Heart right ventricle (tissue), 16 donors: ENCODE measurements around the gene EME2. TPM values are rescaled to one million over a fixed set of nuclear protein-coding genes. Genes with fewer than 3 reads are reported as not detected.
A peak's percentile ranks its signal among the peaks of the same experiment; 100 is the strongest.
"Not testable (repeated sequence)": the region's sequence is repeated elsewhere in the genome, so short reads cannot be mapped to it uniquely, and the experiment has no call there.

ENCODE experiments used
- ATAC-seq, 8 donors: fragments of 200-7000 bp; cut with Tn5 transposase; one replicate each; pipeline ENCODE4 v1.9.1; 2020; ENCODE audit warnings: mild to moderate bottlenecking in 8 of 8, moderate library complexity in 8 of 8, moderate number of reproducible peaks in 1 of 8
- DNase-seq, 2 donors: peaks; one replicate each; pipeline ENCODE4 v3.0.0-alpha.2; 2020
- H3K27ac ChIP-seq, 10 donors: fragments of 200-600 bp; sonication (generic) in 2 of 10; one replicate each; pipeline versions ENCODE4 v1.5.0 to v1.8.0; 2020 to 2022; ENCODE audit warnings: mild to moderate bottlenecking in 3 of 10
- H3K27me3 ChIP-seq, 7 donors: fragments of 200-600 bp; one replicate each; pipeline ENCODE4 v1.8.0; 2021 to 2022; ENCODE audit warnings: mild to moderate bottlenecking in 2 of 7
- H3K36me3 ChIP-seq, 9 donors: fragments of 200-600 bp; sonication (generic) in 1 of 9; one replicate each; pipeline versions ENCODE4 v1.5.0 to v1.8.0; 2020 to 2022; ENCODE audit warnings: mild to moderate bottlenecking in 2 of 9
- H3K4me1 ChIP-seq, 9 donors: fragments of 200-600 bp; sonication (generic) in 1 of 9; one replicate each; pipeline versions ENCODE4 v1.5.0 to v1.8.0; 2020 to 2022; ENCODE audit warnings: mild to moderate bottlenecking in 4 of 9
- H3K4me3 ChIP-seq, 10 donors: fragments of 200-600 bp; sonication (generic) in 2 of 10; one replicate each; pipeline versions ENCODE4 v1.5.0 to v1.8.0; 2020 to 2022; ENCODE audit warnings: mild to moderate bottlenecking in 7 of 10, moderate library complexity in 2 of 10
- H3K9me3 ChIP-seq, 11 donors: fragments of 200-600 bp in 10 of 11; sonication (generic) in 2 of 11; one replicate each; pipeline versions ENCODE4 v1.5.0 to v1.8.0; 2013 to 2022; ENCODE audit warnings: mild to moderate bottlenecking in 2 of 11, control low read depth in 1 of 11, moderate library complexity in 1 of 11
- WGBS, 2 donors: extraction: QIAGEN DNeasy Blood & Tissue Kit; methylation state at CpG; one replicate each; pipeline ENCODE4 v1.1.7; 2013; ENCODE audit warnings: inconsistent platforms in 1 of 2; 5-methylcytosine and 5-hydroxymethylcytosine counted together
- intact Hi-C, 10 donors: fragments of 100-400 bp; cut with DNase I; formaldehyde crosslinking; loops; one replicate each; pipeline versions ENCODE4 v1.11.1 to v1.14.2; 2022
- polyA plus RNA-seq, 2 donors: library from polyadenylated mRNA; stranded (reverse); fragments of 200-250 nt; gene quantifications; one replicate each; pipeline ENCODE4 v1.2.3, GENCODE V29; 2013
- total RNA-seq, 10 donors: library from RNA; stranded (reverse); fragmentation: NEBNext Ultra II Directional in 3 of 10; extraction: Animal tissue kit (Norgen Biotek cat#: 25700) in 3 of 10; gene quantifications; one replicate each; pipeline versions ENCODE4 v1.2.1 to v1.2.4, GENCODE V29; 2021 to 2023
- TF ChIP-seq, protein P1 (sequence below), 9 donors: fragments of 200-600 bp; sonication (generic) in 2 of 9; IDR thresholded peaks; one replicate each; pipeline versions ENCODE4 v1.5.0 to v1.8.0; 2021 to 2022; ENCODE audit warnings: antibody characterized with exemption in 9 of 9, mild to moderate bottlenecking in 5 of 9, moderate library complexity in 1 of 9
- donor health status: Arrhythmogenic right ventricular cardiomyopathy.
- donor health status: ischemic (EF 13 %, LVEDD 7.1; RV severe dilation, severe dysfunction).
- donor health status: healthy with polysubstance abuse.
- donor health status: DM: no; HTN: yes; CAD: no.
- donor health status: DM: no; HTN: no; CAD: no.
- donor health status: ischemic (EF 25% LVEDD 6.9; RV normal size, moderate dysfunction).
- donor health status: ischemic (EF 25% LVEDD 5.7; RV mildly dilated, moderate dysfunction).
- donor health status: healthy.
- donor health status: DM: yes; HTN: yes; CAD: no.
- donor health status: Ischemic cardiomyopathy.
- donor health status: ischemic (EF 35%, LVEDD 5.7; RV mildly dilated, moderate dysfunction).
- donor health status: nonischemic (EF 11% LVEDD 7.7; RV severe dilation, severe dysfunction).
- donor health status: DM: yes; HTN: yes; CAD: no.
- donor health status: PGD.
- donor health status: ischemic (EF 29% LVEDD 5.4; RV normal size, mild dysfunction).
- donor health status: nonischemic (EF 23%, LVEDD 6.1; RV moderate dilation, normal function).

The EME2 gene
- total and polyA plus RNA-seq, 12 donors = 3.0 to 17.9 (median 7.3) TPM

DNA sequence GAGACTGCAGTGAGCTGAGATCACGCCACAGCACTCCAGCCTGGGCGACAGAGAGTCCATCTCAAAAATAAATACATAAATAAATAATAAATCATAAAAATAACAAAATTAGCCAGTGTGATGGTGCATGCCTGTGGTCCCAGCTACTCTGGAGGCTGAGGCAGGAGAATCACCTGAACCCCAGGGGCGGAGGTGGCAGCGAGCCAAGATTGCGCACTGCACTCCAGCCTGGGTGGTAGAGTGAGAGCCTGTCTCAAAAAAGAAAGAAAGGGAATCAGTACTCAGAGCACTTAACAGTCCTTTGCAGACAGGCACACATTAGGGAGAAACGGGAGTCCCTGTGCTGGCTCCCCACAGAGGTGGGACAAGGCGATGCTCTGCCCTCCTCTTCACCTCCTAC, 41.5 kb upstream of the EME2 start:
- 95 to 96% methylated on average over 7 of the region's 7 CpGs for WGBS, 2 donors
- no peak overlapping the region for H3K4me3 ChIP-seq
- ATAC-seq (no peak), DNase-seq (no peak)
- H3K36me3 ChIP-seq = peaks cover 0 to 87% (median 38%) of the 10 kb centered on the region in 9 donors
- TF ChIP-seq, protein P1, sequence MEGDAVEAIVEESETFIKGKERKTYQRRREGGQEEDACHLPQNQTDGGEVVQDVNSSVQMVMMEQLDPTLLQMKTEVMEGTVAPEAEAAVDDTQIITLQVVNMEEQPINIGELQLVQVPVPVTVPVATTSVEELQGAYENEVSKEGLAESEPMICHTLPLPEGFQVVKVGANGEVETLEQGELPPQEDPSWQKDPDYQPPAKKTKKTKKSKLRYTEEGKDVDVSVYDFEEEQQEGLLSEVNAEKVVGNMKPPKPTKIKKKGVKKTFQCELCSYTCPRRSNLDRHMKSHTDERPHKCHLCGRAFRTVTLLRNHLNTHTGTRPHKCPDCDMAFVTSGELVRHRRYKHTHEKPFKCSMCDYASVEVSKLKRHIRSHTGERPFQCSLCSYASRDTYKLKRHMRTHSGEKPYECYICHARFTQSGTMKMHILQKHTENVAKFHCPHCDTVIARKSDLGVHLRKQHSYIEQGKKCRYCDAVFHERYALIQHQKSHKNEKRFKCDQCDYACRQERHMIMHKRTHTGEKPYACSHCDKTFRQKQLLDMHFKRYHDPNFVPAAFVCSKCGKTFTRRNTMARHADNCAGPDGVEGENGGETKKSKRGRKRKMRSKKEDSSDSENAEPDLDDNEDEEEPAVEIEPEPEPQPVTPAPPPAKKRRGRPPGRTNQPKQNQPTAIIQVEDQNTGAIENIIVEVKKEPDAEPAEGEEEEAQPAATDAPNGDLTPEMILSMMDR (IDR thresholded peaks at IDR 0.05) = no peak
- H3K4me1 ChIP-seq = peaks cover 0 to 10% (median 0%) of the 10 kb centered on the region in 9 donors
- intact Hi-C loops = loop anchor here in 1 of 10 donors (10.0 kb wide), 1 partner anchor 64 kb away; the partner anchor contains the start of gene IGFALS
- no peaks in the 10 kb centered on the region for H3K27me3 ChIP-seq
- H3K27ac ChIP-seq = no peak overlapping the region
- H3K9me3 ChIP-seq = no peaks in the 10 kb centered on the region

DNA sequence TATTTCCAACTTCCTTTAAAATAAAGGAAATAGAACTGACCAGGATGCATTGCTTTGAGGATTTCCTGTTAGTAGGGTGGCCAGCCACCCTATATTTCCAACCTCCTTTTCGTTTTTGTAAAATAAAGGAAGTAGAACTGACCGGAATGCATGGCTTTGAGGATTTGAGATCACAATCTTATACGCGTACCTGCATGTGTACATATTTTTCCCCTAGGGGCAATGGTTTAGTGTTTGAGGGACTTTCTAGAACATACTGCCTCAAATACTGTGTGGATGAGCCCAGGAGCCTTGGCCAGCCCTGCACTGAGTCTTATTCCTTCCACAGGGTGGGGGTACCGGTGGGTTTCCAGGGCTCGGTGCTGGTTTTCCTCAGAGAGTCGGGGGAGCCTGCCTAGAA, 41.0 kb upstream of the EME2 start:
- peak overlapping the region in 1 of 10 donors; percentile 26 for H3K27ac ChIP-seq
- H3K36me3 ChIP-seq = peaks cover 0 to 81% (median 33%) of the 10 kb centered on the region in 9 donors
- H3K27me3 ChIP-seq = no peaks in the 10 kb centered on the region
- WGBS, 2 donors = 71 to 75% methylated on average over 7 of the region's 7 CpGs
- ATAC-seq = no peak
- intact Hi-C loops = loop anchor here in 1 of 10 donors (10.0 kb wide), 1 partner anchor 63 kb away; the partner anchor contains the start of gene IGFALS
- TF ChIP-seq, protein P1 (IDR thresholded peaks at IDR 0.05) = no peak
- DNase-seq = no peak
- H3K4me1 ChIP-seq = peaks cover 0 to 10% (median 0%) of the 10 kb centered on the region in 9 donors
- no peaks in the 10 kb centered on the region for H3K9me3 ChIP-seq
- no peak overlapping the region for H3K4me3 ChIP-seq

DNA sequence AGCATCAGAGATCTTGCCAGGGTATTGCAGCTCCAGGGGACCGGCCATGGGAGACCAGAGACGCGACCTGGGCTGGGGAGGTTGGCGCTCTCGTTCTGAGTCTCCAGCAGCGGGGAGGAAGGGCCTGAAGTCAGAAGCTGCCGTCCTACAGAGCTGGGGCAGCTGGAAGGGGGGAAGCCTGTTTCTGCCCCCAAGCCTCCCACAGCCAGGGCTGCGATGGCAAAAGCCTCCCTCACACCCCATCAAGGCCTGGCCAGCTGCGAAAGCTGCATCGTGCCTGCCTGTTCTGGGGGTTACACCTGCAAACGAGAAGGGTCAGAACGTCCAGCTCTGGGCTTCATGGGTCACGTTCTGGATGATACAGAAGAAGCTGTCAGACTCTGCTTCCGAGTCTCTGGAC, 40.5 kb upstream of the EME2 start:
- ATAC-seq (no peak), DNase-seq (no peak)
- Histone ChIP-seq H3K27ac (peak overlapping the region in 1 of 10 donors; percentile 26), H3K27me3 (no peaks in the 10 kb centered on the region), H3K4me3 (no peak overlapping the region), H3K4me1 (peaks cover 0 to 10% (median 0%) of the 10 kb centered on the region in 9 donors), H3K36me3 (peaks cover 0 to 79% (median 32%) of the 10 kb centered on the region in 9 donors), H3K9me3 (no peaks in the 10 kb centered on the region)
- 87% methylated on average over 14 of the region's 14 CpGs for WGBS, 2 donors
- TF ChIP-seq, protein P1 (IDR thresholded peaks at IDR 0.05) = no peak
- intact Hi-C loops = loop anchor here in 1 of 10 donors (10.0 kb wide), 1 partner anchor 63 kb away; the partner anchor contains the start of gene IGFALS

- H3K4me3 ChIP-seq, H3K27me3 ChIP-seq, H3K9me3 ChIP-seq, DNase-seq, H3K27ac ChIP-seq, ATAC-seq: not testable (repeated sequence)
- H3K36me3 ChIP-seq = peaks cover 0 to 76% (median 32%) of the 10 kb centered on the region in 9 donors
- 96 to 97% methylated on average over 21 of the region's 21 CpGs for WGBS, 2 donors
- peaks cover 0 to 10% (median 0%) of the 10 kb centered on the region in 9 donors for H3K4me1 ChIP-seq
- intact Hi-C loops = loop anchor here in 1 of 10 donors (10.0 kb wide), 1 partner anchor 62 kb away; the partner anchor contains the start of gene IGFALS
Measured at GRCh38 chr16:1732551-1732987, 40.0 kb upstream of the EME2 start.

GRCh38 chr16:1734123-1734522, 38.5 kb upstream of the EME2 start:
- no peaks in the 10 kb centered on the region for H3K9me3 ChIP-seq
- H3K27ac ChIP-seq = no peak overlapping the region
- WGBS, 2 donors = 94 to 95% methylated on average over 22 of the region's 22 CpGs
- TF ChIP-seq, protein P1 (IDR thresholded peaks at IDR 0.05) = no peak
- no peak for DNase-seq
- ATAC-seq = peak in 5 of 8 donors; percentile 16 to 56 (median 28)
- H3K4me3 ChIP-seq = no peak overlapping the region
- intact Hi-C loops = loop anchor here in 1 of 10 donors (10.0 kb wide), 1 partner anchor 61 kb away; the partner anchor contains the start of gene IGFALS
- peaks cover 0 to 10% (median 0%) of the 10 kb centered on the region in 9 donors for H3K4me1 ChIP-seq
- peaks cover 0 to 61% (median 29%) of the 10 kb centered on the region in 9 donors for H3K36me3 ChIP-seq
- H3K27me3 ChIP-seq = no peaks in the 10 kb centered on the region
